Right kidney (tissue), 9 donors: ENCODE data around the gene SLX1A.
"Not testable (repeated sequence)": the region's sequence is repeated elsewhere in the genome, so short reads cannot be mapped to it uniquely, and the experiment has no call there.

Experiments
- DNase-seq: peaks from one replicate; pipeline ENCODE4 v3.0.0-alpha.2; 2016
- long read RNA-seq, 8 donors: transcript quantifications; one replicate each; lab custom pipeline, GENCODE V29; 2026

Gene SLX1A
- long read RNA-seq, donor 1, transcript SLX1A-201 (6 exons, 1,091 nt): major isoform, 7 of 8 reads
- long read RNA-seq, donor 1, partial matches to known transcripts: 0 of 8 reads
- long read RNA-seq, donor 1, other reads (novel, unspliced or antisense): 0 of 8 reads
- long read RNA-seq, donor 2, transcript SLX1A-201 (6 exons, 1,091 nt): major isoform, 5 of 8 reads
- long read RNA-seq, donor 2, partial matches to known transcripts: 0 of 8 reads
- long read RNA-seq, donor 2, other reads (novel, unspliced or antisense): 0 of 8 reads
- long read RNA-seq, donor 3, partial matches to known transcripts: 0 of 4 reads
- long read RNA-seq, donor 3, other reads (novel, unspliced or antisense): 0 of 4 reads
- long read RNA-seq, donor 4, transcript SLX1A-201 (6 exons, 1,091 nt): major isoform, 6 of 9 reads
- long read RNA-seq, donor 4, partial matches to known transcripts: 0 of 9 reads
- long read RNA-seq, donor 4, other reads (novel, unspliced or antisense): 0 of 9 reads
- long read RNA-seq, donor 5, transcript SLX1A-201 (6 exons, 1,091 nt): major isoform, 6 of 8 reads
- long read RNA-seq, donor 5, partial matches to known transcripts: 0 of 8 reads
- long read RNA-seq, donor 5, other reads (novel, unspliced or antisense): 0 of 8 reads
- long read RNA-seq, donor 6, partial matches to known transcripts: 0 of 5 reads
- long read RNA-seq, donor 6, other reads (novel, unspliced or antisense): 0 of 5 reads
- long read RNA-seq, donor 7: 0 reads
- long read RNA-seq, donor 8, partial matches to known transcripts: 0 of 7 reads
- long read RNA-seq, donor 8, other reads (novel, unspliced or antisense): 0 of 7 reads

GRCh38 chr16:30193615-30194014, at the start of gene SLX1A, which contains the start of gene BOLA2B:
TSS of gene SLX1A (plus strand) at chr16:30193875. CDS start at chr16:30194085, 210 bp downstream.
TSS of gene BOLA2B (minus strand) at chr16:30193666. CDS start at chr16:30193595, 71 bp downstream.
- not testable (repeated sequence) for DNase-seq

GRCh38 chr16:30144017-30144416, 49.7 kb upstream of the SLX1A start:
- DNase-seq: no peak

GRCh38 chr16:30144917-30145316, 48.8 kb upstream of the SLX1A start:
- no peak for DNase-seq

- no peak for DNase-seq
These were observed 48.0 kb upstream of the SLX1A start for GRCh38 chr16:30145657-30146056.

- no peak for DNase-seq
These were observed 45.7 kb upstream of the SLX1A start for GRCh38 chr16:30147843-30148510.

GRCh38 chr16:30149250-30149930, 44.3 kb upstream of the SLX1A start:
- no peak for DNase-seq

GRCh38 chr16:30151091-30151490, 42.6 kb upstream of the SLX1A start:
- DNase-seq: no peak

- DNase-seq: no peak
These were observed 41.2 kb upstream of the SLX1A start for GRCh38 chr16:30152517-30152916.

GRCh38 chr16:30155188-30155587, 38.5 kb upstream of the SLX1A start:
- no peak for DNase-seq

- no peak for DNase-seq
These were observed 36.5 kb upstream of the SLX1A start for GRCh38 chr16:30157214-30157613.

GRCh38 chr16:30163538-30163937, 30.1 kb upstream of the SLX1A start:
- no peak for DNase-seq

GRCh38 chr16:30166202-30166902, 27.3 kb upstream of the SLX1A start:
- no peak for DNase-seq

- not testable (repeated sequence) for DNase-seq
These were observed 24.9 kb upstream of the SLX1A start for GRCh38 chr16:30168746-30169145.

GRCh38 chr16:30169416-30169815, 24.3 kb upstream of the SLX1A start:
- DNase-seq: not testable (repeated sequence)

- DNase-seq: not testable (repeated sequence)
These were observed 23.5 kb upstream of the SLX1A start for GRCh38 chr16:30170145-30170544.

GRCh38 chr16:30173054-30173453, 20.6 kb upstream of the SLX1A start:
- no peak for DNase-seq

GRCh38 chr16:30176876-30177275, 16.8 kb upstream of the SLX1A start:
- not testable (repeated sequence) for DNase-seq

GRCh38 chr16:30179195-30179594, 14.5 kb upstream of the SLX1A start:
- no peak for DNase-seq

GRCh38 chr16:30179931-30180330, 13.7 kb upstream of the SLX1A start:
- DNase-seq: no peak

- DNase-seq: no peak
These were observed 12.9 kb upstream of the SLX1A start for GRCh38 chr16:30180741-30181140.
